ENCODE measurements around the gene PUM2. TPM values are rescaled to one million over a fixed set of nuclear protein-coding genes. Genes with fewer than 3 reads are reported as not detected.

PUM2 gene
- total and polyA plus RNA-seq, 2 of the 13 experiments (the other 11 are each of a cell fraction or from before 2014, with no cell fraction given), result 69.6 to 69.8 TPM

GRCh38 chr2:20223407-20224163, 127.1 kb downstream of the PUM2 start (continued):
- TF ChIP-seq ZNF83 (CRISPR knock-in tag; IDR thresholded peaks at IDR 0.05; ENCODE audit: borderline replicate concordance), result no peak
- TF ChIP-seq, protein P1, sequence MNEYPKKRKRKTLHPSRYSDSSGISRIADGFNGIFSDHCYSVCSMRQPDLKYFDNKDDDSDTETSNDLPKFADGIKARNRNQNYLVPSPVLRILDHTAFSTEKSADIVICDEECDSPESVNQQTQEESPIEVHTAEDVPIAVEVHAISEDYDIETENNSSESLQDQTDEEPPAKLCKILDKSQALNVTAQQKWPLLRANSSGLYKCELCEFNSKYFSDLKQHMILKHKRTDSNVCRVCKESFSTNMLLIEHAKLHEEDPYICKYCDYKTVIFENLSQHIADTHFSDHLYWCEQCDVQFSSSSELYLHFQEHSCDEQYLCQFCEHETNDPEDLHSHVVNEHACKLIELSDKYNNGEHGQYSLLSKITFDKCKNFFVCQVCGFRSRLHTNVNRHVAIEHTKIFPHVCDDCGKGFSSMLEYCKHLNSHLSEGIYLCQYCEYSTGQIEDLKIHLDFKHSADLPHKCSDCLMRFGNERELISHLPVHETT (CRISPR knock-in tag; conservative IDR thresholded peaks at IDR 0.05), result 0 out of 2 replicates have a peak, but pooled peaks have one; percentile 13
- TF ChIP-seq MAZ (IDR thresholded peaks at IDR 0.05; ENCODE audit: borderline replicate concordance, low read depth, low read length), result 0 out of 2 replicates have a peak, but pooled peaks have one; percentile 36
- peak; percentile 18; the same call in 1 of the 2 replicates for TF ChIP-seq MAZ (CRISPR knock-in tag; IDR thresholded peaks at IDR 0.05; ENCODE audit: low read depth)
- TF ChIP-seq GTF3A (CRISPR knock-in tag; conservative IDR thresholded peaks at IDR 0.05), result no peak
- no peak for TF ChIP-seq TAF15 (IDR thresholded peaks at IDR 0.05; ENCODE audit: low read depth, low read length, poor library complexity, severe bottlenecking)
- no peak for TF ChIP-seq NR2C2 (CRISPR knock-in tag; IDR thresholded peaks at IDR 0.05; ENCODE audit: borderline replicate concordance)
- TF ChIP-seq, protein P2, sequence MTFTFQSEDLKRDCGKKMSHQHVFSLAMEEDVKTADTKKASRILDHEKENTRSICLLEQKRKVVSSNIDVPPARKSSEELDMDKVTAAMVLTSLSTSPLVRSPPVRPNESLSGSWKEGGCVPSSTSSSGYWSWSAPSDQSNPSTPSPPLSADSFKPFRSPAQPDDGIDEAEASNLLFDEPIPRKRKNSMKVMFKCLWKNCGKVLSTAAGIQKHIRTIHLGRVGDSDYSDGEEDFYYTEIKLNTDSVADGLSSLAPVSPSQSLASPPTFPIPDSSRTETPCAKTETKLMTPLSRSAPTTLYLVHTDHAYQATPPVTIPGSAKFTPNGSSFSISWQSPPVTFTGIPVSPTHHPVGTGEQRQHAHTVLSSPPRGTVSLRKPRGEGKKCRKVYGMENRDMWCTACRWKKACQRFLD (CRISPR knock-in tag; IDR thresholded peaks at IDR 0.05; ENCODE audit: borderline replicate concordance), result peak; percentile 38; the same call in 1 of the 2 replicates
- no peak for TF ChIP-seq ZNF12 (CRISPR knock-in tag; IDR thresholded peaks at IDR 0.05)
- TF ChIP-seq ARID5B (CRISPR knock-in tag; IDR thresholded peaks at IDR 0.05), result no peak
- no peak for TF ChIP-seq EED (CRISPR knock-in tag; IDR thresholded peaks at IDR 0.05)
- no peak for TF ChIP-seq HHEX (CRISPR knock-in tag; IDR thresholded peaks at IDR 0.05)
- no peak for TF ChIP-seq NFRKB (IDR thresholded peaks at IDR 0.05)
- TF ChIP-seq NKX3-1 (CRISPR knock-in tag; IDR thresholded peaks at IDR 0.05), result peak; percentile 9; the same call in 1 of the 2 replicates
- TF ChIP-seq RFX5 (IDR thresholded peaks at IDR 0.05; ENCODE audit: low read depth, low read length), result no peak
- no peak for TF ChIP-seq MBD4 (IDR thresholded peaks at IDR 0.05; ENCODE audit: borderline replicate concordance, low read length)
- TF ChIP-seq AGO2 (optimal IDR thresholded peaks at IDR 0.05; ENCODE audit: low read depth, low read length), result peak; percentile 84
- TF ChIP-seq ZSCAN29 (CRISPR knock-in tag; conservative IDR thresholded peaks at IDR 0.05), result no peak; the same call in 1 of the 2 replicates
- TF ChIP-seq LCORL (IDR thresholded peaks at IDR 0.05), result no peak
- peak; percentile 63; the same call in 1 of the 2 replicates for TF ChIP-seq LCORL (CRISPR knock-in tag; IDR thresholded peaks at IDR 0.05)
- TF ChIP-seq ZHX1 (CRISPR knock-in tag; IDR thresholded peaks at IDR 0.05; ENCODE audit: low read depth), result no peak
- TF ChIP-seq RFXANK (CRISPR knock-in tag; IDR thresholded peaks at IDR 0.05), result no peak
